Endothelial cell of hepatic sinusoid (primary cell): Measurements from ENCODE around the gene KIAA2012.

Source experiments
- in situ Hi-C: cut with HindIII; loops from 2 replicates; pipeline ENCODE4 v1.10.0; 2017; ENCODE audit warnings: low sequenced_read_pairs

The KIAA2012 gene

DNA sequence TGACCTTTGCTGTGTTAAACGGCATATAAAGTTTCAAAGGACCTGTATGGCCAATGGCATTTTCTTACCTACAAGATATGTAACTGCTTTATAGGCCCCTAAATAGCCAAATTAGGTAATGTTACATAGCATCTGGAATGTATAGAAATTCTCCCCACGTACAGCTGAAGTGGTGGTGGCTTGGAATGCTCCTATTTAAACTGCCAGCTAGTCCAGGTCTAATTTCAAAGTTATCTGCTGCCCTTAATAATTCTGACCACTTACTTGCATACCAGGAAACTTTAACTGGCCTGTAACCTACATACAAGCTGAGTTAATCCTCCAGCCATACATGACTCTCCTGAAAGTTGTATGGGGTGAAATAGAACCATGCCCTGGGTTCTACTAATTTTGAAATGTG lies 1.3 kb downstream of the KIAA2012 start:
- in situ Hi-C loops = no loop called here

DNA sequence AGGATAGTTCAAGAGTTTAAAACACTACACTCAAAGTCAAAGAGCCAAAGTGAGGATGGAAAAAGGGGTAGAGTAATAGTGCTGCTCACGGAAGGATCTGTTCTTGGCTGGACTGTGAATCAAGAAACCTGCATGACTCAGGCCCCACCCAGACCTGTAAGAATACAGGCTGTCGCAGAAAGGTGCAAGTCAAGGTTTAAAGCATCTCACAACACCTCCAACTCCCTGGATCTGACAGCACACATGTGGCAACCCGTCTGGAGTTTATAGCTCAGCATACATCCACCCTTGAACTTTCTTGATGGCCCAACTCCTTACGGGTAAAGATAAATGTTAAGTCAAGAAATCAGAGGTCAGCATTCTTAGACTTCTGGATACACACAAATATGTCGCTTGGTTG lies 6.3 kb downstream of the KIAA2012 start:
- in situ Hi-C loops = no loop called here

DNA sequence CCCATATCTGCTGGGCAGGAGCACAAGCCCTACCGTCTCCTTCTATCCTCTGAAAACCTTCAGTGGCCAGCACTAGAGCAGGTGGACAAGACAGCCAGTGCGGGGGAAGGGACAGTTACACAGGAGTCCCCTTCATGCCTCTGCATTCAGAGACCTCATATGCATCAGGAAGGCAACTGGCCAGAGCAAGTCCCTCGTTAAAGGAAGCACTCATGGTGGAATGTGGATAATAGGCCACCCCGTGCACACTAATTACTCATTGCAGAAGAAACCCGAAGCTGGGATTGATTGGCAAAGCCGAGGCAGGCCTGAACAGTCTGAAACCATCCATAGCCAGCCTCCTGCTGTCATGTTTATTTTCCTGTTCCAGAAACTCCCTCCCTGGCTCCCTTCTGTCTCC lies 11.2 kb downstream of the KIAA2012 start:
- in situ Hi-C loops = no loop called here

DNA sequence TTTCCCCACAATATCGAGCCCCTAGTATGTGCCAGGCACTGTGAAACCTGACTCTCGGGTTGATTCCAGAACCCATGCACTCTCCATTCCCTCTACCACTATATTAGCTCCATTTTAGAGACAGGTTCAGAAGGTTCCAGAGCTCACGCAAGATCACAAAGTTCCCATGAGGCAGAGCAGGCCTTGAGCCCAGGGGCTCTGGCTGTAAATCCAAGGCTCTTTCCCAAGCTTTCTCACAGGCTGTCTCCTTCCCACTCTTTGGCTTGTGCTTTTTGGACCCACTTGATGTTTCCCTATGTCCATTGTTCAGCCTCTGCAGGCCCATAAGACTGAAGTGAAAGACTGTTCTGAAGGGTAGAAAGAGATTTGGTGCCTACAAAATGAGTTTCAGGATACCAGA lies 15.7 kb downstream of the KIAA2012 start:
- in situ Hi-C loops = no loop called here

- in situ Hi-C loops = no loop called here
Observed at GRCh38 chr2:202090530-202090929, 17.5 kb downstream of the KIAA2012 start.

DNA sequence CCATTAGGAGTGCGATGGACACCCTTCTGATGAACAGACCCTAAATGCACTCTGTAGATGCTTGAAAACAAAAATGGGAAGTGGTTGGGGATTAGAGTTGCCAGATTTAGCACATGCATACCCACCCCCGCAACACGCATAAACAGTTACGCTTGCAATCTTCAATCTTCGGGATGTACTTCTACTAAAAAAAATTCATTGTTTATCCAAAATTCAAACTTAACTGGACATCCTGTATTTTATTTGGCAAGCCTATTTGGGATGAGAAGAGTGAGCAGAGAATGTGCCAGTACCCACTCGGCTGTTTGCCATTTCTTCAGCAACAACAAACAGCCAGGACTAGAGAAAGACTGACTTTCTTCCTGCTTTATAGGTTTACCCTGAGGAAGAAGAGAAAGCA lies 18.4 kb downstream of the KIAA2012 start:
- in situ Hi-C loops = no loop called here

- in situ Hi-C loops = no loop called here
Observed at GRCh38 chr2:202094426-202094986, 21.5 kb downstream of the KIAA2012 start.

DNA sequence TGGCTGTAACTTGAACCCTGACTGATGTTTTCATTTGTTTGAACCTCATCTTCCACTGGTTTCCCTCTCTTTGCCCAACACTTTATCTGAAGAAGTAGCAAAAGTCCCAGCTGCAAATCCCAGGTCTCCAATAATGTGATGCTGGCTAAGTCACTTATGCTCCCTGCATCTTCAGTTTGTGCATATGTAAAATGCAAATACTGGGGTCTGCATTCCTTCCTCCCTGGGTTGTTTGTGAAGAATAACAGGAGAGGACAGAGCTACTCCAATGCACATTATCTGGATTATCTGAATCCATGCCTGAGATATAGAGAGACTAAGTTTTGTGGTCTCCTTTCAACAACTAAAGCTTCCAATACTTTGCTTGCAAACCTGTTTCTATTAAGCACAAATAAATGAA lies 22.2 kb downstream of the KIAA2012 start:
- in situ Hi-C loops = no loop called here

DNA sequence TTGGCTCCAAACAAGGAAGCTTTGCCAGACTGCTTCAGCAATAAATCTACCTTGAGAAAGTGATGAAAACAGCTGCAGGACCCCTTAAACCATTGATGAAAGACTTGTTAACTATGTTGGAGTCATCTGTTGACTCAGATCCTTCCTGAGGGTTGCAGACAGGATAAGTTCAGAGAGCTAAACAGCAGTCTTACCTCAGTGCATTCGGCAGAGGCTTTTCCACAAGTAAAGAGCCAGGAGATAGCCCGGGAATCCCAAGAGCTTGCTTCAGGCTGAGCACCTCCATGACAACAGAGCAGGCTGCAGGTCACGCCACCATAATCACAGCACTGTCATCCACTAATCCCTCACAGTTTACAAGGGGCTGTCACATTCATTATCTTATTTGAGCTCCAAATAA lies 23.7 kb downstream of the KIAA2012 start:
- in situ Hi-C loops = no loop called here

DNA sequence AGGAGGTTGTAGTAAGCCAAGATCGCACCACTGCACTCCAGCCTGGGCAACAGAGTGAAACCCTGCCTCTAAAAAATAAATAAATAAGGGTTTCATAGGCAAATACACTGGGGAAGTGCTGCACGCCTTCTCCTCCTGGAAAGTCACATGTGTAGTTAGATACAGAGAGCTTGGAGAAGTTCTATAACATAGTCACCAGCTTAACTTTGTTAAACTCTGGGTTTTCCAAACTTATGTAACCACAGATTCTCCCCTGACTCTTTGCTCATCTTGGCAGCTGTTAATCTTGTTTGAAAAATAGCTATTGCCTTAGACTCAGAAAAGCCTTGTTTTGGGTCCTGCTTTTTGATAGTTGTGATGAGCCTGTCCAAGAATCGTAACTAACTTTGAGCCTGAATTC lies 25.2 kb downstream of the KIAA2012 start:
- in situ Hi-C loops = no loop called here

DNA sequence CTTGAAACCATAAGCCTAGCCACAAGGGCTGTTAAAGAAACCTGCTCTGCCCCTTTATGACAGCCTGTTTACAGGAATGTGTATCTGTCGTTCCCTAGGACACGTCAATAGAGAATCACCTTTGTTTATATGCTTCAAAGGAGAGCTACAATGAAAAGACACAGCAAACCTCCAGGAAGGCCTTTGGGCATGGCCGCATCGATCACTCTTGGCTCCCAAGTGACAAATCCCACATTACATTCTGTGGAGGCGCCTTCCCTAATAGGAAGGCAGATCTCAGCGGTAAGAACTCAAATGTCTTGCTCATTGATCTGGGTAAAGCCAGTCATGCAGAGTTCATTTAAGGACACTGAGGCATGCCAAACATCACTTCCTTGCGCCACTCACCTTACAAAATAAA lies 26.5 kb downstream of the KIAA2012 start:
- in situ Hi-C loops = no loop called here

DNA sequence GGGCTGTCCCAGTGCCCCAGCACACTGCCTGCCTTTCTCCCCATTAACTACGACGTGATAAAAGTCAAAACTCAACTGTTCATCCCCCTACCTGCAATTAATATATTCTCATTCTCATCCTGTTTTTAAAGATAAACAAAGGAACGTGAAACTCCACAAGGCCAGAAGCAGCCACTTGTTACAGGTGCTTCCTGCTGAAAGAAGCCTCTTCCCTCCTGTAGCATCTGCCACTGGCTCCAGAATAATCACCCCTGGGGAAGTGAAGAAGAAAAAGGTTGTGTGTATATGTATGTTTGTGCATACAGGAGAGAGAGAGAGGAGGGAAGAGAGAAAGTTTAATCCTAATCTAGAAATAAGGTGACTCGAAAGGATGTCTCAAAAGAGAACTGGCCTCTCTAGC lies 27.1 kb downstream of the KIAA2012 start:
- in situ Hi-C loops = no loop called here

DNA sequence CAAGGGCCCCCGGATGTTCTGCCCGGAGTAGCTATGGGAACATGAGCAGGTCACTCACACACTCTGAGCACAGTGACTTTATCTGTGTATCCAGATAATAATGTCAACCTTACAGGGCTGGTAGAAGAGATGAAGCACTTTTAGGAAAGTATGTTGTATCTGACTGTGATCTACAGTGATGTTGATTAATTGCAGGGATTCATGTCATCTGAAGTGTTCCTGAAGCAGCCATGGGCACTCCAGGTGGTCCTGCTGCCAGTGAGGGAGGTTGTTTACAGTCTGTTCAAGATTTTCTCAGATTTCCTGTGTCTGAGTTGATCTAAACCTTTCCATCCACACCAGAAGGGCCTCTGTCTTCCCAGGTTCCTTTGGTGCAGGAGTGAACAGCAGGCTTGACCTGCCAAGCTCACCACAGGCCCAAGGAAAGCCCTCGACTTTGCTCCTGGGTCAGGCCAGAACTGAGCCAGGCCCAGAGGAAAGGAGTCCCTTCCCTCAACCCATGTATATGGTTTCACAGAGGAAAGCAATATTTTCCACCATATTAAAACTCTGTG lies 28.0 kb downstream of the KIAA2012 start:
- in situ Hi-C loops = no loop called here

DNA sequence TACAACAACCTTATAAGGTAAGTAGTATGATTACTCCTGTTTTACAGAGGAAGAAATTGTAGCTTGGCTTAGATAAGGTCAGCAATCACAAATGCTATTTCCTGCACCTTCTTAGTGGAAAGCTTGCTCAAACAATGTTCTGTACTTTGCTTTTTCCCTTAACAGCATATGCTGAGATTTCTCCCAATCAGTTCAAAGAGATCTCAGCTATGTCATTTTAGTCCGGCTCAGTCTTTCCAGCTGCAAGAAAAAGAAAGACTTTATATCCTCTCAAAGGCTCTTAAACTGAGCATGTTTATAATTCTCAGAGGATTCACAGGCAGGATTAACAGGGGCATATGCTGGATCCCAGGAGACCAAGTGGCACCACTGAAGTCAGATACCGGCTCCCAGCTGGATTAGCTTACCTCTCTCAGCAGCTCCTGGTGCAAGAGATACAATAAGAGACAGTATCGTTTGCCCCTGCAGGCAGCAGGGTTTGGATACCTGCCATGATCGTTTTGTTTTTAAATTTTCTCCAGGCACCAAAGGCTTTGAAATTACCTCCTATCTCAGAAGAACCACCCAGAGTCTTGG lies 29.5 kb downstream of the KIAA2012 start:
- in situ Hi-C loops = no loop called here

- in situ Hi-C loops = no loop called here
Observed at GRCh38 chr2:202104286-202104870, 31.3 kb downstream of the KIAA2012 start.

DNA sequence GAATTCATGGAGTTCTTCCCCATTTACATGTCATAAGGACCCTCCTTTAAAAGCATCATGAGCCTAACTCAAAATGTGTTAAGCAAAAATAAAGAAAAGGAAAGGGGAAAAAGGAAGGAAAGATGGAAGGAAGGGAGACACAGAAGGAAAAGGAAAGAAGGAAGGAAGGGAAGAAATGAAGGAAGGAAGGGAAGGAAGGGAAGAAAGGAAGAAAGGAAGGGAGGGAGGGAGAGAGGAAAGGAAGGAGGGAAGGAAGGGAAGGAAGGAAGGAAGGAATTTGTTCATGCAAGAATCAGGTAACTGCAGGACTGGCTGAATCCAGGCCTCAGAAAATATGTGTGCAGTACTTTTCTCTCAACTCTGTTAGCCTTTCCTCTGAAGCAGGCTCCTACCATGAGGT lies 32.0 kb downstream of the KIAA2012 start:
- in situ Hi-C loops = no loop called here

GRCh38 chr2:202108345-202108744 lies 35.3 kb downstream of the KIAA2012 start:
- in situ Hi-C loops = no loop called here

GRCh38 chr2:202109139-202109736 lies 36.2 kb downstream of the KIAA2012 start:
- in situ Hi-C loops = no loop called here

DNA sequence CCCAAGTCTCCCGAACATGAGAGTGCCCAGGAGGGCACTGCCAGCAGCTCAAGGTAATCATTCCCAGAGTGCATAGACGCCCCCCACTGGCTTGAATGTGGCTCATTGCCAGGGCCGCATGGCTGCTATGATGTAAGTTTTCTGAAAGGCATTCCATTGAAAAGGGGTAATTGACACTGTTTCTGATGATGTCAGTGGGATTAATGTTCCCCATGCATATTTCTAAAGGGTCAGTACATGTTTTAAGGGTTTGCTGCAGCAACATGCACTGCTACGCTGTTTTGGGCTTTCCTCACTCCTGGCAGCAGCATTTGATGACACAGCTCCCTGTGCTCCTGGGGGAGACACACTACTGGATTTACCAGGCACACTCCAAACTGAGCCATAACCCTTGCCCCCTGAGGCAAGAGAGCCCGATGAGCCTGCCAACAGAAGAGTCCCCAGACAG lies 36.7 kb downstream of the KIAA2012 start:
- in situ Hi-C loops = no loop called here

- in situ Hi-C loops = no loop called here
Observed at GRCh38 chr2:202110491-202110890, 37.4 kb downstream of the KIAA2012 start.

GRCh38 chr2:202112041-202112440 lies 39.0 kb downstream of the KIAA2012 start:
- in situ Hi-C loops = no loop called here

- in situ Hi-C loops = no loop called here
Observed at GRCh38 chr2:202113571-202114142, 40.6 kb downstream of the KIAA2012 start.
